ENCODE measurements around the gene COL9A3.

COL9A3 gene

GRCh38 chr20:62797671-62798532 is 18.9 kb upstream of the COL9A3 start:
- DNase-seq = no peak

DNA sequence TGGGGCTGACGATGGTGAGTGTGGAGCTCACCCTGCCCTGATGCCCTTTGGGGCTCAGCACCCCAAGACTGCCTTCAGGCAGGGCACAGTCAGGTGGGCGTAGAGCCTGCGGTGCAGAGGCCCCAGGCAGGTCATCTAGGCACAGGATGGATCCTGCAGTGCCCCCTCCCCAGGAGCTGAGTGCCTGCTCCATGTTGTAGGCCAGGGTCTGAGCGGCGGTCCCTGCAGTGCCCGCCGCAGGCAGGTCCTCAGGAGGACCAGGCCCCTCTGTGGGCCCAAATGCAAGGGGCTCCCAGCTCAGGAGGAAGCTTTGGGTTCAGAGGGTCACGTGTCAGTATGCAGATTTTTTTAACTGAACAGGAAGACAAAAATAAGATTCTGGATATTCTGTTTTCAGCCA is 17.8 kb upstream of the COL9A3 start:
- no peak for DNase-seq

DNA sequence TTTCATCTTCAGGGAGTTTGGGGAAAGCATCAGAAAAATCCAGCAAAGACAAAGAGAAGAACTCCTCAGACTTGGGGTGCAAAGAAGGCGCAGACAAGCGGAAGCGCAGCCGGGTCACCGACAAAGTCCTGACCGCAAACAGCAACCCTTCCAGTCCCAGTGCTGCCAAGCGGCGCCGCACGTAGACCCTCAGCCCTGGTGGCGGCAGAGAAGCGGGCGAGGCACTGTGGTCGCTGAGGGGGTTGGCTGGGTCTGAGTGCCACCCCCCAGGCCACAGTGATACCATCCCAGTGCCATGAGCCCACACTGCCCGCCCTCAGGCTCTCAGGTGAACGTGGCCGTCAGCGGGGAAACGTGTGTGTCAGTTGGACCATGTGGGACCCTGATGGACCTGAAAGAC is 17.4 kb upstream of the COL9A3 start:
- no peak for DNase-seq

DNA sequence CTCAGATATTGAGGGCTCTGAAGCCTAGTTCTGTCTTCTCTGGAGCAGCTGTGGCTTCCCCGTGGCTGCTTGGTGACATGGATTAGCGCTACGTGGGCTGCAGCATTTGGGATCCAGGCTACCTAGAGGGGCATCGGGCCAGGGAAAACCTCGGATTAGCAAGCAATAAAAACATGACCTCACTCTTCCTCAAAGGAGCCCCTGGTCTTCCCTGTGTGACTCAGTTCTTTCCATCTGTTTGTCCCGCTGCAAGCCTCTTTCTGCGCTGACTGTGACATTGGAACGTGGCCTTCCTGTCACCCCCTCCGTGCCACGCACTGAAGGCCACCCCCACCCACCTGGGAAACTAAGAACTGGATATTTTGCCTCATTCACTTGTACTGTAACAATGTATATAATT is 17.0 kb upstream of the COL9A3 start:
- DNase-seq = no peak

DNA sequence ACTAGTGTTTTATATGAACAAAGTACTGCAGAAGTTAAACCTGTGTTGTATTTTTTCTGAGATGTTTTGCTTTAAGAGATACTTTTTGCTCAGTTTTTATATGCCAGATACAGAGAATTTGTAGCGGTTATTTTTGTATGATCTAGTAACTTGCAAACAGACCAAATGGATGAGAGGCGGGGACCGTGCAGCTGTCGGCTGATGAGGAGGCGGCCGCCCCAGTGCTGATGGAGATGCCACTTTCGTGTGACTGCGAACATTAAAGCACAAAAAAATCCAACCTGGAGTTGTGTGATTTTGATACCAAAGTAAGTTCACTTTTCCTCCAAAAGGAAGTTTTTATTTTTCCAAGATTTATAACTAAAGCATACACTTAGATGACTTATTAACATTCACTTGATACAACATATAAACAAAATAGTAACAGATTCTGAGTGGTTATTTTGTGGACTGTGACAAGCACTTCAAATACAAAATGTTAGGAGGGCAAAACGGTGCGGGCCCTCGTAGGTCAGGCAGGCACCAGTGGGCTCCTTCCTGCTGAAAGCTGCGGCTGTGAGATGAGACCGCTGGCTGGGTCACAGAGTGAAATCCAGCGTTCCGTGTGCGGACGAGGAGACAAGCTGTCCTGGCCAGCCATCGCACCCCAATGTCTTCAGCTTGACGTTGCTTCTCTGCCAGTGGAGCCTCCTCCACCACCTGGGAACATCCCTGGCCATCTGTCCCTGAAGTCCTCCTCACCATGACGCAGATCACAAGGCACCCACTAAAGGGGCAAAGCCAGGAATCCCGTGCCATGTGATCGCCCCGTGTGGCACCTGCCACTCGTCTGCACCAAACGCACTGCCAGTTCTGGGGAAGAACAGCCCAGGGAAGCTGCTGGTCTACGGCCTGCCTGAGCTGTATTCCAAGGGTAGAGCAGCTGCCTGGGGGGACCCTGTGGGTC is 16.3 kb upstream of the COL9A3 start:
- DNase-seq = no peak

DNA sequence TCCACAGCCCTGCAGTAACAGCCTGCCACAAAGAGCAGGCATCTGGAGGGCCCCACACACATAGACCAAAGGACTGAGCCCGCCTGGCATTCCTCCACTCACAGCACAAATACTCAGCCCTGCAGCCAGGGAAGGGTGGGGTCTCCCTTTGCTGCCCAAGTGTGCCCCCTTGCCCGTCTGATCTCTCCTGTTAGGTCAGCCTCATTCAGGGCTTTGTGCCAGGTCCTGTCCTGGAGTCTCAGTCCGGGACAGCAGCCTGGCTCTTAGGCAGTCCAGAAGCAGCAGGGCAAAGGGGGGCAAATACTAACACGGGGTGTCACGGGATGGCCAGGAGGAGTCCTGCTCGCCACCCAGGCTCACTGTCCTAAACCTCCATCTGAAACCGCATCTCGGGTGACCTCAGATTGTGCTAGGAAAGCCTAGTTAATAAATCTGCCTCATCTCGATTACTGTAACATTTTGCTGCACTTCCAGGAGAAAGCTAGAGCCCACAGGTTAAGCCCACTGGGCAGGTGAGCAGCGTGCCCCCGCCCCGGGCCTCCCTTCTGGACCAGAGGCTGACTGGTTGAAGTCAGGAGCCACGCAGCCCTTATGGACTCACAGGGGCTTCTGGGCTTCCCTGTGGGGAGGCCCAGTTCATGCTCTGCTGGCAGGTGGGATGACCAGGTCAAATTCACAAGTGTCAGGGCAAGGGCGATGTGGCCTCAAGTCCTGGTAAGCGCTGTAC is 15.4 kb upstream of the COL9A3 start:
- DNase-seq = no peak

DNA sequence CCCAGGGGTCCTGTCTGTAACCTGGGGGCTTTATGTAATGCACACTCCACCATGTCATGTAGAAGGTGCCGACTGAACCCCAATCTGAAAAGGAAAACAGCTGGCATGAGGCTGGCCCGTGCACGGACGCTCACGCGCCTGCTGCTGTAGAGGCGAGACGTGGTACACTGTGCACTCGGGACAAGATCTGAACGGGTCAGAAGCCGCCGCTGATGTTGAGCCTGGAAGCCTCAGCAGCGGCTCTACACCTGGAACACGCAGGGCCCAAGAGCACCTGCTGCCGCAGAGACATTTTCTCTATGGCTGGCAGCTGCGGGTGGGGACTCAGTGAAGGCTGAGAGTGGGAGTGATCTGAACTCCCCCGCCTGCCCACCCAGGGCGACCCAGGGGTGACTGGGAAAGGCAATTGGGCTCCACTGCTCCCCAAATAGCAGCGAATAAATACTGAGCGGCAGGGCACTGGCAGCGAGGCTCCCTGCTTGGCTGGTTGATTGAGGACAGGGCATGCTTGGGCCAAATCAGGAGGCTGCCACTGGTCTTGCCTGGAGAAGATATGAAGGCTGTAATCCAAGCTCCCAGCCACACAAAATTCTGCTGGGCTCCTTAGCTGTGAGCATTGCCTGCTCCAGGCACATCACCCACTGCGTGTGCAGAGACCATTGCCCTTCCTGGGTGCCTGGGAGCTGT is 14.7 kb upstream of the COL9A3 start:
- DNase-seq = no peak

DNA sequence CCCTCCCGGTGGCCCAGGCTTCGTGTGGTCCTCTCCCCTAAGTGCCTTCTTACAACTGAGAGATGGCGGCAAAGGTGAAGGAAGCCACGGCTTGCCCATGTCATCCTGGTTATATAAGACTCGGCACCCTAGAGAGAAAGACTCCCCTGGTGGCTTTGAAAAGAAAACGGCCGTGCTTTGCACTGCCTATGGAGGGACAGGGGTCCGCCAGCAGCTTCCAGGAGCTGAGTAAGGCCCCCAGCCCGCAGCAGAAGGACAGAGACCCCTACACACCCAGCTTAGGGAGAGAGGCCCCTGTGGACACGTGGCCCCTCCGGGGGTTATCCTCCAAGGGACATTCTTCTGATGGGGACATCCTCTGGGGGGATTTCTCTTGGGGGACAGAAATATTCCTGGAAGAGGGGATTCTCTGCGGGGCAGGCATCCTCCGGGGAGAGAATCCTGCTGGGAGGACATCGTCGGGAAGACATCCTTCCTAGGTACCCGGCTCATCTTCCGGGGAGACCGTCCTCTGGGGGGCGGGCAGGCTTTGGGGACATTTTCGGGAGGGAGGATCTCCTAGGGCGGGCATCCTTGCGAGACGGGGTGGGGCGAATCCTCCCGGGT is 12.7 kb upstream of the COL9A3 start:
- no peak for DNase-seq

DNA sequence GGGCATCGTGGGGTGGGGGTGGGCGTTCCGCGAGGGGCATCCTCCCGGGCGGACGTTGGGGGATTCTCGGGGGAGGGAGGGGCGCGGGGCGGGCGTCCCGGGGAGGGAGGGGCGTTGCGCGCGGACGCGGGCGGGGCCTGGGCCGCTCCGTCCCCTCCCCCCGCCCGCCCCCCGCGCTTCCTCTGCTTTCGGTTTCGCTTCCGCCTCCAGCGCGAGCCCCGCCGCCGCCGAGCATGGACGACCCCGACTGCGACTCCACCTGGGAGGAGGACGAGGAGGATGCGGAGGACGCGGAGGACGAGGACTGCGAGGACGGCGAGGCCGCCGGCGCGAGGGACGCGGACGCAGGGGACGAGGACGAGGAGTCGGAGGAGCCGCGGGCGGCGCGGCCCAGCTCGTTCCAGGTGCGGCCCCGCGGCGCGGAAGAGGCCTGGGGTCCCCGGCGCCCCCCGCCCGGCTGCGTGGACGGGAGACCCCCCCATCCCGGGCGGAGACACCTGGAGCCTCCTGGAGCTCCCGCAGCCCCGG is 12.2 kb upstream of the COL9A3 start, which contains the start of gene OGFR:
TSS of gene OGFR (plus strand) at position 209 of the 528 bp plus-strand sequence. CDS start at position 234, 25 bp downstream.
- DNase-seq = peak; percentile 65

DNA sequence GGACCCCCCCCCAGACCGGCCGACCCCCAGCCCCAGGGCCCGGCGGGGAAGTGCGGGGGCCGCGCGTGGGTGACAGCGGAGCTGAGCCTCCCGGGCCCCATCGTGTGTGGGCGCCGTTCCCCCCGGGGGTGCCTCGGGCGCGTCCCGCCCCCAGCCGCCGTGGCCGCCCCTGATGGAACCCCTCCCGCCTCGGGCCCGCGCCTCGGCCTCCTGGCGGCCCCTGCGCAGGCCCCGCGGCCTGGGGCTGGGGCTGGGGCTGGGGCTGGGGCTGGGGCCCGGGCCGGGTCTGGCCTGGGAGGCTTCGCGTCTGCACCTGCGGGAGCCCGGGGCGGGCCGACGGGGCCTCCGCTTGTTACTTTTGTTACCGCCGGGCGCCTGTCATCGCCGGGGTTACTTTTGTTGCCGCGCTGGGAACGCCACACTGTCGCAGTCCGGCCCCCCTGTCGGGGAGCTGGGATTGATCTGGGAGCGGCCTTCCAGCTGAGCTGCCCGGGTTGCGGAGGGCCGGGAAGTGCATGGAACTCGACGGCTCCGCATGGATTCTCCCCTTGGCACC is 11.6 kb upstream of the COL9A3 start:
- DNase-seq = no peak

DNA sequence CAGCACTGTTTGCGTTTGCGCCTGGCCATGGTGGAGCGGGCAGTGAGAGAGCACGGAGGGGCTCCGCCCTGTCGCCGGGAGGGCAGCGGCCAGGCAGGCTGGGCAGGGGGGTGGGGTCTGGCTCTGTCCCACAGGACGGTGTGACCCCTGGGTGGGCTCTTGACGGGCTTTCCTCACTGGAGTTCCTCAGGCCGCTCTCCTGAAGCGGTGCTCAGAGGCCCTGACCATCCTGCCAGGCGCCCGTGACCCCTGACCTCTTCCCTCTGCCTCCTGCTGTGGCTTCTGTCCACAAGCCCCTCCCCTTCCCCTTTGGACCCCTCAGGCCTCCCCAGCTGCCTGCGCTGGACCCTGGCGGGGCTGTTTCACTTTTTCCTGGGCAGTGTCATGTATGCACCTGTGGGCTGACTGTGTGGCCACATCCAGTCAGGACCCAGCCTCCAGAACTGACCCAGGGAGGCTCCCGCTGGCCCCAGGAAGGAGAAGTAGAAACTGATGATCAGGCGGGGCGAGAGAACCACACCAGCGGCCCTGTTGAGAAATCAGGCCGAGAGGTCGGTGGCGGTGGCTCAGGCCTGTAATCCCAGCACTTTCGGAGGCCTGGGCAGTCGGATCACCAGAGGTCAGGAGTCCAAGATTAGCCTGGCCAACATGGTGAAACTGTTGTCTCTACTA is 11.0 kb upstream of the COL9A3 start:
- no peak for DNase-seq

- DNase-seq = no peak
Measured at GRCh38 chr20:62806383-62807050, 10.3 kb upstream of the COL9A3 start.

DNA sequence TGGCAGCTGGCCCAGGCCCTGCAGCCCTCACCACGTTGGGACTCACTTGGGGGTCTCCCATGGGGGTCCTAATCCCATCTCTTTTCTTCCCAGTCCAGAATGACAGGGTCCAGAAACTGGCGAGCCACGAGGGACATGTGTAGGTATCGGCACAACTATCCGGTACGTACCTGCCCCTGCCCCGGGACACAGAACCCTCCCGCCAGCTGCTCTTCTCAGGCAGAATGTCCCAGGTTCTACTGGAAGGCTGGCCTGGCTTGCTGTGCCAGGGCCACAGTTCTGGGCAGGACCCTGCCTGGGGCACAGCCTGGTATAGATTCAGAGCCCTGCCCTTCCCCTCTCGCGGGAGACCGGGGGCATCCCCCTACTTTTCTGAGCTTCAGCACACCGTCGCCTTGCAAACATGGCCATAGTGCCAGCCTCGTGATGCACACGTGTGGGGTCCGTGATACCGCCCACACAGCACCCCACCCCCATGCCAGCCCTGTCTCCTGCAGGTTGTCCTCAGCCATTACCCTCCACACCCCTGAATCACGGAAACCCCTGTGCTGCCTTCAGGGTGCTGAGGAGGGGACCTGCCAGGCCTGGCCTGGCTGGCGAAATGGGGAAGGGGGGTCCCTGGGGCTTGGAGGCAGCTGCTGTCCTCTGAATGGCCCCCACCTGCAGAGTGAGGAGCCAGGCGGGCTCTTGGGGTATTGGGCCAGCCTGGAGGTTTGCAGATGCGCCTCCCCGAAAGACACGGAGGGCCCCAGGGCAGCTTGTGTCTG is 9.2 kb upstream of the COL9A3 start:
- no peak for DNase-seq

DNA sequence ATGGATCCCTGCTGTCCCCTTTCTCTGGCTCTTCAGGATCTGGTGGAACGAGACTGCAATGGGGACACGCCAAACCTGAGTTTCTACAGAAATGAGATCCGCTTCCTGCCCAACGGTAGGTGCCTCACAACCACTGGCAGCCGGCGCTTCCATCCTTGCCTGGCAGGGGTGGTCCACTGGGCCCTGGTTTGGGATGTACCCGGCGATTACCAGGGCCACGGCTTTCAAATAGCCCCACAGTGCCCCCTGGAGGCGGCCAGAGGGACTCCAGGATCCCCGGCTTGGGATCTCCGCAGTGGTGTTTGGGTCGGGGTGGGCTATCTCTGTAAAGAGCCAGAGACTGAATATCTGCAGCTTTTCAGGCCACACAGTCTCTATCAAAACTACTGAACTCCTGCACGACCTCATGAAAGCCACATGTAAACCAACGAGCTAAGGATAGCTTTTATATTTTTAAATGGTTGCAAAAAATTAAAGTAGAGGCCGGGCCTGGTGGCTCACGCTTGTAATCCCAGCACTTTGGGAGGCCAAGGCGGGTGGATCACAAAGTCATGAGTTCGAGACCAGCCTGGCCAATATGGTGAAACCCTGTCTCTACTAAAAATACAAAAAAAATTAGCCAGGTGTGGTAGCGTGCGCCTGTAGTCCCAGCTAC is 8.5 kb upstream of the COL9A3 start:
- DNase-seq = peak; percentile 78

DNA sequence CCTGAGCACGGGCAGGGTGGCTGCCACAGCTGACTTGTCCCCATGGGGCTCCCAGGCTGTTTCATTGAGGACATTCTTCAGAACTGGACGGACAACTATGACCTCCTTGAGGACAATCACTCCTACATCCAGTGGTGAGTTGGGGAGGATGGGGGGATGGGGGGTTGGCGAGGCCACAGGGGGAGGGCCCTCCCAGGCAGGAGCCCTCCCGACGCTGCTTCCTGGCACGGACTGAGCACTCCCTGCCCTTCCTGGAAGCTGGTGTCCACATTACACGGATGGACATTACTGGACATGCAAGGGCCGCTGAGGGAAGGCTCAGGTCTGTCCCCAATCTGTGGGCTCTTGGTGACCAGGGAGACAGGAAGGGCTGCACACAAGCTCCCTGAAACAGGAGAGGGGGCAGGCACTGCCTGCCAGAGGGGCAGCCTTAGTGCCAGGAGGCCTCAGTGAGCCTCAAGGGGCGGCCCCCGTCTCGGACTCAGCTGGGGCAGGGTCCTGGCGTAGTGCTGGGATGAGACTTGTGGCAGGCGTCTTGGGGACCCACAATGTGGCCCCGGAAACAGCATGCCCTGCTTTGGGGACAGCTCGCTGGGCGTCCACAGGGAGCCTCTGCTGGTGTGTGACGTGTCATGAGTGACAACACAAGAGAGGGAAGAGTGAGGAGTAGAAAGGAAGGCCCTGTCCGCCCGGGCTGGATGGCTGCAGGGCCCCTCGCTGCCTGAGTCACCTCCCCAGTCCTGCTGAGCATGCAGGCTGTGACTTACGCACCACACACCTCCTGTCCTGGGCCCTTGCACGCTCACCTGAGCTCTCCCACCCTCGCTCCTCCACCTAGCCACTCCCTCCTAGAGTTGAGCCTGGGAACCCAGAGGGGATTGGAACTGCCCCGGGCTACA is 7.1 kb upstream of the COL9A3 start:
- no peak for DNase-seq

DNA sequence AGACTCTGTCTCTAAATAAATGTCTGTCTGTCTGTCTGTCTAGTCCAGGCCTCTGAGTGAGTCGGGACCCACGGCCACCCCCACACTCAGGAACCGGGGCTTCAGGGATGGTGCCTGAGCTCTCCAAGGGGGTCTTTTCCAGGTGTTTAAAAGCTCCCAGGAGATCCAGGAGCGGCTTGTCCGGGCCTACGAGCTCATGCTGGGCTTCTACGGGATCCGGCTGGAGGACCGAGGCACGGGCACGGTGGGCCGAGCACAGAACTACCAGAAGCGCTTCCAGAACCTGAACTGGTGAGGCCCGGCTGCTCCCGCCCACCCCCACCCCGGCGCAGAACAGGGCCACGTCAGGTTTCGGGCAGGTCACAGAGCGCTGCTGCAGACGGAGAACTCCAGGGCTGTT is 5.5 kb upstream of the COL9A3 start:
- DNase-seq = no peak

- no peak for DNase-seq
Measured at GRCh38 chr20:62811720-62812119, 5.1 kb upstream of the COL9A3 start.

Measured in activated CD4-positive, alpha-beta T cell treated with anti-CD3 and anti-CD28 coated beads, Interleukin-2, amount 50 U/mL, for 1 hour (primary cell).